Measurements from ENCODE around the gene SLC39A9. TPM values are rescaled to one million over a fixed set of nuclear protein-coding genes. Genes with fewer than 3 reads are reported as not detected.

The SLC39A9 gene
- total and polyA plus RNA-seq, 2 of the 4 experiments (the other 2 are of a cell fraction), result 41.4 to 168 TPM

DNA sequence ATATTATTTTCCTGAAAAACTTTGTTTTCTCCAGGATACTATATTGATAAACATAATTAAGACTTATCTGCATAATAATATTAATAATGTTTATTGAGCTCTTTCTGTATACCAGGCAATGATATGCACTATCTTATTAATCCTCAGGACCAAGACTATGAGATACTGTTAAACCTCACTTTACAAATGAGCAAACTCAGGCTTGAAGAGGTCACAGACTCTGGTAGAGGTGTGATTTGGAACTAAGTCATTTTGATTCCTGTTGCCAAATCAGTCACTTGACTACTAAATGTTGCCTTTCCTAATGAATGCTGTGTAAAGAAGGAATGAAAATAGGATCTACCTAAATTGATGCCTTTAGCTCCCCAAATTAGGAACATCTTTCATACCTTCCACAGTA, 7.3 kb downstream of the SLC39A9 start:
- Histone ChIP-seq H4K20me1 (ENCODE audit: insufficient read depth, low read length) (peaks cover 37% of the 10 kb centered on the region), H2AFZ (replicated peaks; ENCODE audit: low read length, poor library complexity) (no peak overlapping the region), H4K5ac (ENCODE audit: low read depth, low read length) (no peak overlapping the region), H3K18ac (ENCODE audit: low read depth, low read length) (no peak overlapping the region), H2BK5ac (ENCODE audit: low read depth, low read length, poor library complexity, severe bottlenecking) (no peak overlapping the region), H3K23ac (ENCODE audit: low read depth, low read length) (no peak overlapping the region), H3K4me1 (ENCODE audit: control insufficient read depth, insufficient read depth, low read length) (no peaks in the 10 kb centered on the region), H3K4me2 (ENCODE audit: low read depth, low read length) (no peak overlapping the region), H2AK5ac (ENCODE audit: low read depth, low read length) (no peak overlapping the region), H3K56ac (ENCODE audit: extremely low read depth, insufficient read depth, low read length) (no peak overlapping the region), H4K8ac (ENCODE audit: low read depth in 2 of 2, low read length in 2 of 2) (no peak overlapping the region), H3K4ac (ENCODE audit: low read depth, low read length) (no peak overlapping the region), H4K91ac (ENCODE audit: insufficient read depth, low read depth, low read length) (no peak overlapping the region), H3K36me3 (ENCODE audit: control insufficient read depth, insufficient read depth, low read length) (peaks cover 2% of the 10 kb centered on the region; the same call in 1 of the 2 replicates), H3K27ac (ENCODE audit: insufficient read depth, low read length) (no peak overlapping the region), H2BK20ac (ENCODE audit: low read depth, low read length) (no peak overlapping the region), H3K79me1 (ENCODE audit: low read depth in 1 of 2, low read length in 2 of 2) (peaks cover 25 to 63% of the 10 kb centered on the region in 2 experiments), H3K9me3 (ENCODE audit: control insufficient read depth, insufficient read depth, low read length) (no peaks in the 10 kb centered on the region), H2AK9ac (replicated peaks; ENCODE audit: low read depth, low read length, poor library complexity) (no peak overlapping the region), H3K14ac (replicated peaks; ENCODE audit: low read depth, low read length) (no peak overlapping the region), H2BK120ac (ENCODE audit: low read depth, low read length) (no peak overlapping the region), H2BK15ac (ENCODE audit: low read depth, low read length) (no peak overlapping the region), H3K9ac (ENCODE audit: low read depth, low read length) (no peak overlapping the region), H3K4me3 (ENCODE audit: insufficient read depth, low read depth, low read length) (no peak overlapping the region), H3K9me1 (ENCODE audit: insufficient read depth, low read length) (peaks cover 4% of the 10 kb centered on the region), H3K27me3 (ENCODE audit: control insufficient read depth, insufficient read depth, low read length) (no peaks in the 10 kb centered on the region)
- no TSS peak for BruUV-seq (replicated peaks)
- CTCF ChIA-PET, result no interaction called here
- in situ Hi-C loops (cut with MboI; ENCODE audit: low sequenced_read_pairs) (no loop called here), dilution Hi-C loops (cut with HindIII; ENCODE audit: low sequenced_read_pairs, unreplicated experiment) (no loop called here), intact Hi-C loops (cut with micrococcal nuclease) (no loop called here)
- POLR2A ChIA-PET (ENCODE audit: unreplicated experiment), result no interaction called here
- TF ChIP-seq NFE2L2 (IDR thresholded peaks at IDR 0.05; ENCODE audit: low read depth, low read length) (no peak), RAD21 (IDR thresholded peaks at IDR 0.05; ENCODE audit: low read length) (no peak), FOS (IDR thresholded peaks at IDR 0.05; ENCODE audit: low read depth, low read length) (no peak), POLR2A (IDR thresholded peaks at IDR 0.05; ENCODE audit: low read depth, low read length) (no peak), RCOR1 (IDR thresholded peaks at IDR 0.05; ENCODE audit: insufficient replicate concordance, low read length) (no peak)
- TF ChIP-seq, protein P1, sequence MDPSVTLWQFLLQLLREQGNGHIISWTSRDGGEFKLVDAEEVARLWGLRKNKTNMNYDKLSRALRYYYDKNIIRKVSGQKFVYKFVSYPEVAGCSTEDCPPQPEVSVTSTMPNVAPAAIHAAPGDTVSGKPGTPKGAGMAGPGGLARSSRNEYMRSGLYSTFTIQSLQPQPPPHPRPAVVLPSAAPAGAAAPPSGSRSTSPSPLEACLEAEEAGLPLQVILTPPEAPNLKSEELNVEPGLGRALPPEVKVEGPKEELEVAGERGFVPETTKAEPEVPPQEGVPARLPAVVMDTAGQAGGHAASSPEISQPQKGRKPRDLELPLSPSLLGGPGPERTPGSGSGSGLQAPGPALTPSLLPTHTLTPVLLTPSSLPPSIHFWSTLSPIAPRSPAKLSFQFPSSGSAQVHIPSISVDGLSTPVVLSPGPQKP (IDR thresholded peaks at IDR 0.05; ENCODE audit: borderline replicate concordance, low read depth, low read length), result no peak
- DNase-seq, result no peak
- no peak for ATAC-seq (ENCODE audit: low read depth)
